ENCODE results near the gene EAF1. TPM values are rescaled to one million over a fixed set of nuclear protein-coding genes. Genes with fewer than 3 reads are reported as not detected.
A peak's percentile ranks its signal among the peaks of the same experiment; 100 is the strongest.
"Not testable (repeated sequence)": the region's sequence is repeated elsewhere in the genome, so short reads cannot be mapped to it uniquely, and the experiment has no call there.

EAF1 gene
- 10 to 100 TPM; 31.5 to 37.0 TPM for total RNA-seq

DNA sequence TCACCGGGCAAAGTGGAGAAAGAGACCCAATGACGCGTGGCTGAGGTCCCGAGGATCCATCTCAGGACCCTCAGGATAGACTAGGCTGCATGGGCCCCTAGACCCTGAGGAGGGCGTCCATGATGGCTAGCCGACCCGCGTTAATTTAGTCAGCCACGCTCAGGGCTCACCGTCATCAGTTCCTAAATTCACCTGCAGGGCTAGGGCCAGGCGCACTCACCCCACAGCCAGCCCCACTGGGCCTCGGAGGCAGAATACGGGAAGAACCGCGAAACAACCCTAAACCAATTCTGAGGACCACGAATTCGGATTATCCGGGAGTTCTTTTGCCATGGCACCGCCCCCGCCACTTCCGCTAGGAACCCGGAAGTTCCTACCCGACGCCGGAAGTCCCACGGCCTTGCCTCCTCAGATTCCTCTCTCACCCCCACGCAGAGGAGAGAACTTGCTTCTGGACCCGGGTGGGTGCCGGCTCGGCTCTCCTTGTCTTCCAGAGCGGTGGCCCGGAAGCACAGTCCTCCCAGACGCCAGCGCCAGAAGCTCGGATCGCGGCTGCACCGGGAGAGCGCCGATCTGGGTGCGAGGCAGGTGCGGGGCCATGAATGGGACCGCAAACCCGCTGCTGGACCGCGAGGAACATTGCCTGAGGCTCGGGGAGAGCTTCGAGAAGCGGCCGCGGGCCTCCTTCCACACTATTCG is at the start of gene EAF1, which contains the start of gene METTL6:
EAF1 (plus strand) TSS at position 417 of the 699 bp plus-strand sequence; CDS start at position 599, 182 bp downstream.
METTL6 (minus strand) TSS at position 363 of the 699 bp plus-strand sequence. CDS start 1,033 bp downstream, outside the sequence.
- H3K4me1 Mint-ChIP-seq = peaks cover 25% of the 10 kb centered on the region
- peak within 1 kb of the TSS; percentile 98 for H3K27ac Mint-ChIP-seq
- H3K9me3 Mint-ChIP-seq = no peaks in the 10 kb centered on the region
- no peaks in the 10 kb centered on the region for H3K27me3 Mint-ChIP-seq
- ATAC-seq (replicated peaks) = peak; percentile 84
- peak within 1 kb of the TSS; percentile 95 for H3K4me3 Mint-ChIP-seq
- H3K36me3 Mint-ChIP-seq (ENCODE audit: low read depth) = peaks cover 96% of the 10 kb centered on the region

DNA sequence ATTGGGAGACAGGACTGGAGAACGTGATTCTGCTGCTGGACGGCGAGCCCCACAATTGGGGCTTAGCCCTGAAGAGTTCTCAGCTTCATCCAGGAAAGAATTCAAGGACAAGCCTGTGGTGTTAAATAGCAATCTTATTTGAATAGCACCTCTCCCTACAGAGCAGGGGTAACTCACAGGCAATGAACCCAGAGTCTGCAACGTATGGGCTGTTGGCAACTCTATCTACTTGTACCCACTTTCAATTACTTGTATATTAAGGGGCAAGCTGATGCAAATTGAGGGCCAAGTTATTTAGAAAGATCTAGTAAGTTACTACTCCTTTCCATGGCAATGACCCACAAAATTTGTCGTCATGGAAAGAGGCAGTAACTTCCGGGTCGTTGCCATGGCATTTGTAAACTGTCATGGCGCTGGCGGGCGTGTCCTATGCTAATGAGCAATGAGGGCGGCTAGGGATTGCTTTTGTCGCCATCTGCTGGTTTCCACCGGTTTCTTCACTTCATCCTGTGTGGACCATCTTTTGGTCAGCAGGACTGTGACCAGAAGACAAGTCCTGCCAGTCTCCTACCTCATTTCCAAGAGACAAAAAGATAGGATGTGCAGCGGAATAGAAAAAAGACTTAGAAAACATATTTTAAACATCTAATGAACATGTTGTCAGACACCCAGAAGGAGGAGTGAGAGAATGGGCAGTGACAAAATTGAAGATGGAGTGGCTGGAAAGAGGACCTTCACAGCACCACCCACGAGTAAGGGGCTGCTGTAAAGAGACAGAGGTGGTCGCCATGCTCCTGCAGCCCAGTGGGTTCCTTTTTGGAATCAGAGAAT is 49.2 kb upstream of the EAF1 start:
- H3K27ac Mint-ChIP-seq = peak overlapping the region; percentile 86
- H3K9me3 Mint-ChIP-seq = no peaks in the 10 kb centered on the region
- no peaks in the 10 kb centered on the region for H3K36me3 Mint-ChIP-seq (ENCODE audit: low read depth)
- peak; percentile 96 for ATAC-seq (replicated peaks)
- H3K27me3 Mint-ChIP-seq = no peaks in the 10 kb centered on the region
- peaks cover 4% of the 10 kb centered on the region for H3K4me1 Mint-ChIP-seq
- H3K4me3 Mint-ChIP-seq = peak overlapping the region; percentile 45

DNA sequence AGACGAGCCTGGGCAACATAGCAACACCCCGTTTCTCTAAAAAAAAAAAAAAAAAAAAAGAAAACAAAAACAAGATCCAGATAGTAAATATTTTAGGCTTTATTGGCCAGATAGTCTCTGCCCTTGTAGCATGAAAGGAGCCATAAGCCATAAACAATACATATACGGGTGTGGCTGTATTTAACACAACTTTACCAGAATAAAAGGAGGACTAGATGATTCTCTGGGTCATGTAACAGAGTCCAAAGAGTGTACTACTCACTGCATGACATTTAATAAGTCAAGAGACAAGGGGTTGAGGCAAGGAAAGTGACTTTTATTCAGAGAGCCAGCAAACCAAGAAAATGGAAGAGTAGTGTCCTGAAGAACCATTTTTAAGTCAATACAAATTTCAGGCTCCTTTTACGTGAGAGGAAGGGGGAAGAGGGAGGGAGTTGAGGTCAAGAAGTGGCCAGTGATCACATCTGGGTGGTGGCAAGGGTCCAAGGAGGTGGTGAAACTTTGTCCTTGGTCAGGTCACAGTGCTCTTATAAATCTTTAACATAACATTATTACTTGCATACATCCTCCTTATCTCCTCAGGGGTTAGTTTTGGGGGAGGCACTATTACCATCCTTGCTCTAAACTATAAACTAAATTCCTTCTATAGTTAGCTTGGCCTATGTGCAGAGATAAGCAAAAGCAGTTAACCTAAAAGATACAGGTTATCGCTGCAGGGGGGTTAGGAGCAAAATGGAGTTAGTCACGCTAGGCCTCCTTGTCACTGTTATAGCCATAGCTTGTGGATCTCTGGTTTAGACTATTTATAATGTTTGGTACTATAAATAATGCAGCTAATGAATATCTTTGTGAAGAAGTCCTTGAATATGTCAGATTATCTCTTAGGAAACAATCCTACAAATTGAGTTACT is 46.2 kb upstream of the EAF1 start:
- Mint-ChIP-seq H3K27me3 (no peaks in the 10 kb centered on the region), H3K4me3 (no peak overlapping the region), H3K36me3 (ENCODE audit: low read depth) (no peaks in the 10 kb centered on the region), H3K27ac (no peak overlapping the region), H3K4me1 (peaks cover 4% of the 10 kb centered on the region), H3K9me3 (no peaks in the 10 kb centered on the region)
- no peak for ATAC-seq (replicated peaks)

DNA sequence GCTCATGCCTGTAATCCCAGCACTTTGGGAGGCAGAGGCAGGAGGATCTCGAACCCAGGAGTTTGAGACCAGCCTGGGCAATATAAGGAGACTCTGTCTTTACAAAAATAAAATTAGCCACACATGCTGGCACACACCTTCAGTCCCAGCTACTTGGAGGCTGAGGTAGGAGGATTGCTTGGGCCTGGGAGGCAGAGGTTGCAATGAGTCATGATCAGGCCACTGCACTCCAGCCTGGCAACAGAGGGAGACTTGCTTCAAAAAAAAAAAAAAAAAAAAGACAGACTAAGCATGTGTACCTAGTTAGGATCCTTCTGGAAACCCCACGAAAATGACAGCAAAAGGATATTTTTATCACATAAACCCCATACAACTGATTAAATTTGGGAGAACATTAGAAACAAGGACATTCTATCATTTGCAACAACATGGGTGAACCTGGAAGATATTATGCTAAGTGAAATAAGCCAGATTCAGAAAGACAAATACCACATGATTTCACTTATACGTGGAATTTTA is 44.9 kb upstream of the EAF1 start:
- Mint-ChIP-seq H3K36me3 (ENCODE audit: low read depth) (no peaks in the 10 kb centered on the region), H3K4me3 (no peak overlapping the region), H3K4me1 (peaks cover 4% of the 10 kb centered on the region), H3K27ac (no peak overlapping the region), H3K27me3 (no peaks in the 10 kb centered on the region), H3K9me3 (no peaks in the 10 kb centered on the region)
- ATAC-seq (replicated peaks) = no peak

DNA sequence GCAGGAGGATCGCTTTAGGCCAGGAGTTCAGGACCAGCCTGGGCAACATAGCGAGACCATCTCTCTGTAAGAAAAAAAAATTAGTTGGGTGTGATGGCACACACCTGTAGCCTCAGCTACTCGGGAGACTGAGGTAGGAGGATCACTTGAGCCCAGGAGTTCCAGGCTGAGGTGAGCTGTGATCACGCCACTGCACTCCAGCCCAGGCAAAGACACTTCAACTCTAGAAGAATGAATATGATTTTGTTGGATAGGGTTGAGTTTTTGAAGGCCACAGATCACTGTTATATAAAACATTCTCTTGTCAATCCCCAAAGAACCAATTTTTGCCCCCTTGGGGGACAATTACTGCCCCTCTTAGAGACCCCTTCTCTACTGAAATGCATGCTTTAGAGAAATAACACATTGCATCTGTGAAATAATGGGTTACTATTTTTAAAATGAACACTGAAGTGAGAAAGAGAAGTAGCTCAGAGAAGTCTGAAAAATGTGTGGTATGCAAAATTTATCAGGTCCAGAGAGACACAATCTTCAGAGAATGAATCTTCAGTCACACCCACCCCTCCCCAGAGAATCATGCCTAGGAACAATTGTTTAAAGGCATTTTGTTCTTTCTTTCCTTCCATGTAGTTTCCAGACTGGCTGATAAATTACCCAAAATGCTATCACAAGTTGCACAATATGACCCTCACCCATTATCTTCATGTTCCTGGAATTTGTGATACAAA is 42.7 kb upstream of the EAF1 start:
- H3K36me3 Mint-ChIP-seq (ENCODE audit: low read depth) = no peaks in the 10 kb centered on the region

DNA sequence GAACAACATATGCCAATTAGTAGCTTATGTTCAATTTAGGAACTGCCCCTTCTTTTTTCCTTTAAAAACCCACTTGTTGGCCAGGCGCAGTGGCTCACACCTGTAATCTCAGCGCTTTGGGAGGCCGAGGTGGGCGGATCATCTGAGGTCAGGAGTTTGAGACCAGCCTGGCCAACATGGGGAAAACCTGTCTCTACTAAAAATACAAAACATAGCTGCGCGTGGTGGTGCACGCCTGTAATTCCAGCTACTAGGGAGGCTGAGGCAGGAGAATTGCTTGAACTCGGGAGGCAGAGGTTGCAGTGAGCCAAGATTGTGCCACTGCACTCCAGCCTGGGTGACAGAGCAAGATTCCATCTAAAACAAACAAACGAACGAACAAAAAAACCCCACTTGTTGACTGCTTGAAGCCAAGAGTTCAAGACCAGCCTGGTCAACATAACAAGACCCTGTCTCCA is 42.1 kb upstream of the EAF1 start:
- not testable (repeated sequence) for H3K4me3 Mint-ChIP-seq; H3K4me1 Mint-ChIP-seq; ATAC-seq (replicated peaks); H3K27me3 Mint-ChIP-seq; H3K9me3 Mint-ChIP-seq; H3K27ac Mint-ChIP-seq; H3K36me3 Mint-ChIP-seq (ENCODE audit: low read depth)

More for the DNA sequence above, 42.7 kb upstream of the EAF1 start:
- no peaks in the 10 kb centered on the region for H3K9me3 Mint-ChIP-seq
- no peaks in the 10 kb centered on the region for H3K27me3 Mint-ChIP-seq
- no peak overlapping the region for H3K27ac Mint-ChIP-seq
- no peak for ATAC-seq (replicated peaks)
- H3K4me1 Mint-ChIP-seq = no peaks in the 10 kb centered on the region
- no peak overlapping the region for H3K4me3 Mint-ChIP-seq

DNA sequence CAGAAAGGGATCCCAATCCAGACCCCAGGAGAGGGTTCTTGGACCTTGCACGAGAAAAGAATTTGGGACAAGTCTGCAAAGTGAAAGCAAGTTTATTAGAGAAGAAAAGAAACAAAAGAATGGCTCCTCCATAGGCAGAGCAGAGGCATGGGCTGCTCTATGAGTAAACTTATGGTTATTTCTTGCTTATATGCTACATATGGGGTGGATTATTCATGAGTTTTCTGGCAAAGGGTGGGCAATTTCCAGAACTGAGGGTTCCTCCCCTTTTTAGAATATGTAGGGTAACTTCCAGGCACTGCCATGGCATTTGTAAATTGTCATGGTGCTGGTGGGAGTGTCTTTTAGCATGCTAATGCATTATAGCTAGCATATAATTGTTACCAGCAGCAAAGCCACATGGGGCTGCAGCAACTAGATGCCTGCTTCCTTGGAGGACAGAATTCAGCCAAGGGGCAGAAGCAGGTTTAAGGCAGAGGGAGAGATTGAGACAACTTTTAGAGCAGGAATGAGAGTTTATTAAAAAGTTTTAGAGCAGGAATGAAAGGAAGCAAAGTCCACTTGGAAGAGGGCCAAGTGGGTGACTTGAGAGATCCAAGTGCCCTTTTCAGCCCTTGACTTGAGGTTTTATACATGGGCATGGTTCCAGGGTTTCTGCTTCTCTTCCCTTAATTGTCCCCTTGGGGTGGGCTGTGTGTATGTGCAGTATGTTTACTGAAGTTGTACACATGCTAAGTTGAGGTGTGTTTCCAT is 41.3 kb upstream of the EAF1 start:
- ATAC-seq (replicated peaks) = no peak
- Mint-ChIP-seq H3K36me3 (ENCODE audit: low read depth) (no peaks in the 10 kb centered on the region), H3K27me3 (no peaks in the 10 kb centered on the region), H3K4me3 (no peak overlapping the region), H3K27ac (no peak overlapping the region), H3K9me3 (no peaks in the 10 kb centered on the region), H3K4me1 (no peaks in the 10 kb centered on the region)

DNA sequence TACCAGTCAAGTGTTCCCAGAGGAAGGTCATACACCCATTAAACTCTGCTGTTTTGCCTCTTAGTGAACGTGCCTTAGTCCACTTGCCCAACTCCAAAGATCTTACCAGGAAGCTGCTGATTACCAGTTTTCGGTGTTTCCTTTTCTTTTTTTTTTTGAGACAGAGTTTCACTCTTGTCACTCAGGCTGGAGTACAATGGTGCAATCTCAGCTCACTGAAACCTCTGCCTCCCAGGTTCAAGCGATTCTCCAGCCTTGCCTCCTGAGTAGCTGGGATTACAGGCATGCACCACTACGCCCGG is 40.8 kb upstream of the EAF1 start:
- not testable (repeated sequence) for H3K9me3 Mint-ChIP-seq; H3K4me3 Mint-ChIP-seq; ATAC-seq (replicated peaks); H3K27ac Mint-ChIP-seq; H3K4me1 Mint-ChIP-seq; H3K36me3 Mint-ChIP-seq (ENCODE audit: low read depth); H3K27me3 Mint-ChIP-seq

DNA sequence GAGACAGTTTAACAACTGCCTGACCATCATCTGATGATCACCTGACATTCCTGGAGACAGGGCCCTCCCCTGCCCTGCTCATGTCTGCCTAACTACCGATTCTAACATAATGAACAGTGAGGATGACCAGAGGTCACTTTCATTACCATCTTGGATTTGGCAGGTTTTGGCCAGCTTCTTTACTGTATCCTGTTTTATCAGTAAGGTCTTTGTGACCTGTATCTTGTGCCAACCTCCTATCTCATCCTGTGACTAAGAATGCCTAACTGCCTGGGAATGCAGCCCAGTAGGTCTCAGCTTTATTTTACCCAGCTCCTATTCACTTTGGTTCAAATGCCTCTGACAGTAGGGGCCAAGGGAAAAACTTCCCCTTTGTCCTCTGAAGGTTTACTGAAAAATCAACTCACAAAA is 40.2 kb upstream of the EAF1 start:
- Mint-ChIP-seq H3K9me3 (no peaks in the 10 kb centered on the region), H3K27me3 (no peaks in the 10 kb centered on the region), H3K27ac (no peak overlapping the region), H3K36me3 (ENCODE audit: low read depth) (no peaks in the 10 kb centered on the region), H3K4me3 (no peak overlapping the region), H3K4me1 (no peaks in the 10 kb centered on the region)
- no peak for ATAC-seq (replicated peaks)

DNA sequence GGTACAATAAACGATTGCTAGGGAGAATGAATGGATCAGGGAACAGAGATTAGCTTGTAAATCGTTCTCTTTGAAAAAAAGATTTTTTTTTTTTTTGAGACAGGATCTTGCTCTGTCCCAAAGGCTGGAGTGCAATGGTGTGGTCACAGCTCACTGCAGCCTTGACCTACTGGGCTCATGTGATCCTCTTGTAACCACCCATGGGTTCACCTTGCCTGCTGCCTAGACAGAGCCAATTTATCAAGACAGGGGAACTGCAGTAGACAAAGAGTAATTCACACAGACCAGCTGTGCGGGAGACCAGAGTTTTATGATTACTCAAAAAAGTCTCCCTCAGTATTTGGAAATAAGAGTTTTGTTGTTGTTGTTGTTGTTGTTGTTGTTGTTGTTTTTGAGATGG is 39.7 kb upstream of the EAF1 start:
- H3K27me3 Mint-ChIP-seq = no peaks in the 10 kb centered on the region
- no peak for ATAC-seq (replicated peaks)
- H3K4me3 Mint-ChIP-seq = no peak overlapping the region
- H3K9me3 Mint-ChIP-seq = no peaks in the 10 kb centered on the region
- H3K4me1 Mint-ChIP-seq = no peaks in the 10 kb centered on the region
- H3K36me3 Mint-ChIP-seq (ENCODE audit: low read depth) = no peaks in the 10 kb centered on the region
- H3K27ac Mint-ChIP-seq = no peak overlapping the region

DNA sequence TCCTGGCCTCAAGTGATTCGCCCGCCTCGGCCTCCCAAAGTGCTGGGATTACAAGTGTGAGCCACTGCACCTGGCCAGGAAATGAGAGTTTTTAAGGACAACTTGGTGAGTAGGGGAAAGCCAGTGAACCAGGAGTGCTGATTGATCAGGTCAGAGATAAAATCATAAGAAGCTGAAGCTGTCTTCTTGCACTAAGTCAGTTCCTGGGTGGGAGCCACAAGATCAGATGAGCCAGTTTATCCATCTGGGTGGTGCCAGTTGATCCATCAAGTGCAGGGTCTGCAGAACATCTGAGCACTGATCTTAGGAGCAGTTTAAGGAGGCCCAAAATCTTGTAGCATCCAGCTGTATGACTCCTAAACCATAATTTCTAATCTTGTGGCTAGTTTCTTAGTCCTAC is 39.1 kb upstream of the EAF1 start:
- not testable (repeated sequence) for H3K36me3 Mint-ChIP-seq (ENCODE audit: low read depth); H3K27me3 Mint-ChIP-seq; H3K4me3 Mint-ChIP-seq; ATAC-seq (replicated peaks); H3K4me1 Mint-ChIP-seq; H3K27ac Mint-ChIP-seq; H3K9me3 Mint-ChIP-seq

DNA sequence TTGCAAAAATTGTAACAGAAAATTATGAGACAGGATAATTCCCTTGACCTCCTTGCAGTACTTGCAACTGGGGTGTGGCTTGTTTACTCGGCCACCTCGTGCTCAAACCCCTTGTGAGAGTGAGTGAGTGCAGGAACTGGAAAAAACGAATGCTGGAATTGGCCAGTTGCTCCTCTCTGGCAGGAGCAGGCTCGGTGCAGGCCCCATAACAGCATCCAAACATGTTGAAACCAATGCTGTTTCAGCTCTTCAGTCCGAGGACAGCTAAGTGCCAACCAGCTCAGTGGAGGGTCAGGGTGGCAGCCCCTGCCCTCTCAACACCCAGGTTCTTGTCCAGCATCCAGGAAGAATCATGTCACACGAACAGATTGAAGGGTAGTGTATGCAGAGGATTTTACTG is 36.9 kb upstream of the EAF1 start:
- Mint-ChIP-seq H3K36me3 (ENCODE audit: low read depth) (no peaks in the 10 kb centered on the region), H3K27ac (no peak overlapping the region), H3K4me3 (no peak overlapping the region), H3K4me1 (no peaks in the 10 kb centered on the region), H3K9me3 (no peaks in the 10 kb centered on the region), H3K27me3 (no peaks in the 10 kb centered on the region)
- no peak for ATAC-seq (replicated peaks)

DNA sequence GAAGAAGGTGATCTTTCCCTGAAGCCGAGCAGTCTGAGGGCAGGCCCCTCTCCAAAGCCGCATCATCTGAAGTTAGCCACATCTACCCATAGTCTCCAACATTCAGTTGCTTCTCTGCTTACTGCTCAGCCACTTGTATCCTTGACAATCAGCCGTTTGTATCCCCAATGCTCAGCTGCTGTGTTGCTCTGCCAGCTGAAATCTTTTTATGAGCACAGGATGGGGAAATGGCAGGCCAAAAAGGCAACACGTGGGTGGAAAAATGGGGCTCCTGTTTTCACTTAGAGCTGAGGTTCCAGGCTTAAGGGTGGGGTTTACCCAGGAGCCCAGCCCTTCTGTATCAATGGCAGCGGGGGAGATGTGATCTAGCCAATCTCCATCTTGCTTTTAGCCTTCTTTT is 36.4 kb upstream of the EAF1 start:
- H3K4me3 Mint-ChIP-seq = no peak overlapping the region
- H3K27me3 Mint-ChIP-seq = no peaks in the 10 kb centered on the region
- no peaks in the 10 kb centered on the region for H3K36me3 Mint-ChIP-seq (ENCODE audit: low read depth)
- no peak for ATAC-seq (replicated peaks)
- no peaks in the 10 kb centered on the region for H3K4me1 Mint-ChIP-seq
- H3K27ac Mint-ChIP-seq = no peak overlapping the region
- H3K9me3 Mint-ChIP-seq = no peaks in the 10 kb centered on the region

Measured in activated T-helper 17 cell treated with anti-CD3 and anti-CD28 coated beads, Interleukin-2, amount 50 U/mL, for 72 hours (primary cell).